Tongue (tissue), 2 donors: Measurements from ENCODE around the gene COPG1. TPM values are rescaled to one million over a fixed set of nuclear protein-coding genes. Genes with fewer than 3 reads are reported as not detected.

ENCODE experiments used
- small RNA-seq: library from RNA; depleted of rRNA; stranded (forward); fragments of <200 nt; gene quantifications from one replicate; pipeline ENCODE3, GENCODE V24; 2014; ENCODE audit warnings: low replicate concordance
- total RNA-seq: library from RNA; depleted of rRNA; stranded (reverse); fragments of >200 nt; gene quantifications from one replicate; pipeline ENCODE4 v1.2.3, GENCODE V29; 2014

The COPG1 gene
- total RNA-seq, 1 donor from 2014 or later: 110 TPM

Small RNAs within 50 kb of the gene (small RNA-seq; reads per million reads assigned to genes)
- gene MIR6826: not detected
- gene RPS27P12: not detected

Other genes starting within 250 kb of the COPG1 start
- gene EFCC1, start 248.3 kb upstream of the COPG1 start, total RNA-seq: 1.3 TPM
- not detected for gene GP9, start 188.8 kb upstream of the COPG1 start, total RNA-seq
- gene RAB43, start 127.8 kb upstream of the COPG1 start, total RNA-seq: 10.4 TPM
- 33.7 TPM for gene ISY1, start 88.5 kb upstream of the COPG1 start, total RNA-seq
- gene CNBP, start 65.7 kb upstream of the COPG1 start, total RNA-seq: 400 TPM
- gene HMCES, start 29.3 kb downstream of the COPG1 start, total RNA-seq: 28.0 TPM
- not detected for gene EFCAB12, start 179.0 kb downstream of the COPG1 start, total RNA-seq
- 24.6 TPM for gene MBD4, start 190.3 kb downstream of the COPG1 start, total RNA-seq
- gene IFT122, start 190.6 kb downstream of the COPG1 start, total RNA-seq: 37.7 TPM